ENCODE results near the gene XPO1. TPM values are rescaled to one million over a fixed set of nuclear protein-coding genes. Genes with fewer than 3 reads are reported as not detected.
"Not testable (repeated sequence)": the region's sequence is repeated elsewhere in the genome, so short reads cannot be mapped to it uniquely, and the experiment has no call there.

Gene XPO1
- total RNA-seq, 1 donor from 2014 or later = 47.9 TPM

DNA sequence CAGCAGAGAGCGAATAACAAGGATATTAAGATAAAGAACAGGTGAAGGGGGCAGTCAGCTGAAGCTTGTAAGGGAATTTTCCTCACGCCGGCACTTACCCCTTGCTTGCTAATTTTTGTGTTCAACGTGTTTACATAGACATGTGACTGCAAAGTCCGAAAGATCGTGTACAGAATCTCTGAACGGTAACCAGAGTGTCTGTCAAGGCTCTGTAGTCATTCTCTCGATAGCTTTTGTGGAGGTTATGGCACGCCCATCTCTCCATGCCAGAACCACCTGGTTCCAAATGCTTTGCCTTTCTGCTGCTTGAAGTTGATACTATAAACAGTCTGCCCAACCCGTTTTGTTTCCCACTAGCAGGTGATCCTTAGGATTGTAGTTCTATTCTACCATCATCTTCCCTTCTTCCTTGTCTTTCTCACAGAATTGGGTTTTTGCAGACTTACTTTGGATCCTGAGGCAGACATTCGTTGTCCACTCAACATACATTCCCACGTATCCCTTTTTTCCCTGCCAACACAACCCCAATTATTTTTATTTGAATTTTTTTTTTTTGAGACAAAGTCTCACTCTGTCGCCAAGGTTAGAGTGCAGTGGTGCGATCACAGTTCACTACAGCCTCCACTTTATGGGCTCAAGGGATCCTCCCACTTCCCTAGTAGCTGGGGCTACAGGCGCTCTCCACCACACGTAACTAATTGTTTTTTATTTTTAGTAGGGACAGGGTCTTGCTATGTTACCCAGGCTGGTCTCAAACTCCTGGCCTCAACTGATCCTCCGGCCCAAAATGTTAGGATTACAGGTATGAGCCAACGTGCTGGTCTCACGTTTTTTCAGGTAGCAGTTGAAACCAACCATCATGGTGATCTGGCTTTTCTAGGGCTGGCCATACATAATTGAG, 66.0 kb downstream of the XPO1 start:
- peak overlapping the region; percentile 89 to 96 for H3K4me3 ChIP-seq
- peaks cover 0 to 4% of the 10 kb centered on the region in 2 donors for H3K36me3 ChIP-seq
- no peak for DNase-seq (ENCODE audit: low spot score in 2 of 2)
- peak overlapping the region; percentile 98 to 99 for H3K27ac ChIP-seq
- TF ChIP-seq, protein P1, sequence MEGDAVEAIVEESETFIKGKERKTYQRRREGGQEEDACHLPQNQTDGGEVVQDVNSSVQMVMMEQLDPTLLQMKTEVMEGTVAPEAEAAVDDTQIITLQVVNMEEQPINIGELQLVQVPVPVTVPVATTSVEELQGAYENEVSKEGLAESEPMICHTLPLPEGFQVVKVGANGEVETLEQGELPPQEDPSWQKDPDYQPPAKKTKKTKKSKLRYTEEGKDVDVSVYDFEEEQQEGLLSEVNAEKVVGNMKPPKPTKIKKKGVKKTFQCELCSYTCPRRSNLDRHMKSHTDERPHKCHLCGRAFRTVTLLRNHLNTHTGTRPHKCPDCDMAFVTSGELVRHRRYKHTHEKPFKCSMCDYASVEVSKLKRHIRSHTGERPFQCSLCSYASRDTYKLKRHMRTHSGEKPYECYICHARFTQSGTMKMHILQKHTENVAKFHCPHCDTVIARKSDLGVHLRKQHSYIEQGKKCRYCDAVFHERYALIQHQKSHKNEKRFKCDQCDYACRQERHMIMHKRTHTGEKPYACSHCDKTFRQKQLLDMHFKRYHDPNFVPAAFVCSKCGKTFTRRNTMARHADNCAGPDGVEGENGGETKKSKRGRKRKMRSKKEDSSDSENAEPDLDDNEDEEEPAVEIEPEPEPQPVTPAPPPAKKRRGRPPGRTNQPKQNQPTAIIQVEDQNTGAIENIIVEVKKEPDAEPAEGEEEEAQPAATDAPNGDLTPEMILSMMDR (IDR thresholded peaks at IDR 0.05) = peak in 1 of 3 experiments; percentile 7
- no peaks in the 10 kb centered on the region for H3K9me3 ChIP-seq
- peaks cover 0 to 9% of the 10 kb centered on the region in 2 donors for H3K4me1 ChIP-seq
- intact Hi-C loops (cut with DNase I) = loop anchor here (1.0 to 10.0 kb wide), 8 partner anchors 66 to 587 kb away; partner anchors contain the start of genes CCT4, FAM161A, REL and SANBR
- H3K27me3 ChIP-seq = no peaks in the 10 kb centered on the region

DNA sequence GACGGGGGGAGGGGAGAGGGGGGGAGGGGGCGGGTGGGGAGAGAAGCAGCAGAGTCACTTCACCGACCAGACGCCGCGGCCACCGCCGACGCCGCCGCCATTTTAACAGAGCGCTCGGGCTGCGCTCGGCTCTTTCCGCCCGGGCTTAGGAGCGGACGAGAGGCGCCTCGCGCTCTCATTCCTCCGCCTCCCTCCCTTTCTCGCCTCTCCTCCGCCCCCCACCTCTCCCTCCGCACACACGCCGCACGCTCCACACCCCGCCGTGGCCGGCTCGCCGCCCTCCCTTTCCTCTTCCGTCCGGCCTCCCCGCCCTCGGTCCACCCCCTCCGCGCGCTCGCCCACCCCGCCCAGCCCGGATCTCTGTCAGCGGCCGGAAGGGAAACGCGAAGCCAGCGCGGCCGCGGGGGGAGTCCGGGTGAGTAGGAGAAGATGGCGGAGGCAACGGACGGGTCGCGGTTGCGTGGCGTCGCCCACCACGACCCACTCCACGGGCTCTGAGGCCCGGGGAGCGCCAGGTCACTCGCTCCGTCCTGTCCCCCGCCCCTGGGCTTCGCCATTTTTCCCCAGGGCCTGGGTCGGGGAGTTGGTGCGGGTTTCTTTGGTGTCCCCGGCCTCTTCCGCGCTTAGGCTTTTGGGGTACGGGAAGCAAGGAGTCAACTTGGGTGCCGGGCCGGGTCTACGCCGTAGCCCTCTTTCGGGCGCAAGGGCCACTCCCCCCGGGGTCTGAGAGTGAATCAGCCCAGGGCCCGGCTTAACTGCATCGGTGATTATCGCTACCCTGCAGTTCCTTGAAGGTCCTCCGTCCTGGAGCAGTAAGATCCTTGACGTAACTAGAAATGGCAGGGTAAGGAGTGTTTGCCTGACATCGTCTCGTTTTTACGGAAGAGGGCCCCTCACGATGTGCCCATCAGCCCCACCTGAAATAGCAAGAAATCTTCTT, 66.9 kb downstream of the XPO1 start, which contains the start of gene USP34:
Gene USP34, minus strand, starts transcription at position 123 of the 940 bp plus-strand sequence. CDS start 395 bp downstream, outside the sequence.
- intact Hi-C loops (cut with DNase I) = loop anchor here (1.0 to 10.0 kb wide), 8 partner anchors 67 to 586 kb away; partner anchors contain the start of genes CCT4, FAM161A, REL and SANBR
- H3K27me3 ChIP-seq = no peaks in the 10 kb centered on the region
- H3K36me3 ChIP-seq = peaks cover 0 to 3% of the 10 kb centered on the region in 2 donors
- H3K9me3 ChIP-seq = no peaks in the 10 kb centered on the region
- peak within 1 kb of the TSS; percentile 89 to 96 for H3K4me3 ChIP-seq
- H3K4me1 ChIP-seq = peaks cover 0 to 9% of the 10 kb centered on the region in 2 donors
- TF ChIP-seq, protein P1 (IDR thresholded peaks at IDR 0.05) = peak in 1 of 3 experiments; percentile 9
- peak within 1 kb of the TSS; percentile 98 to 99 for H3K27ac ChIP-seq
- DNase-seq (ENCODE audit: low spot score in 2 of 2) = peak; percentile 65 to 96

DNA sequence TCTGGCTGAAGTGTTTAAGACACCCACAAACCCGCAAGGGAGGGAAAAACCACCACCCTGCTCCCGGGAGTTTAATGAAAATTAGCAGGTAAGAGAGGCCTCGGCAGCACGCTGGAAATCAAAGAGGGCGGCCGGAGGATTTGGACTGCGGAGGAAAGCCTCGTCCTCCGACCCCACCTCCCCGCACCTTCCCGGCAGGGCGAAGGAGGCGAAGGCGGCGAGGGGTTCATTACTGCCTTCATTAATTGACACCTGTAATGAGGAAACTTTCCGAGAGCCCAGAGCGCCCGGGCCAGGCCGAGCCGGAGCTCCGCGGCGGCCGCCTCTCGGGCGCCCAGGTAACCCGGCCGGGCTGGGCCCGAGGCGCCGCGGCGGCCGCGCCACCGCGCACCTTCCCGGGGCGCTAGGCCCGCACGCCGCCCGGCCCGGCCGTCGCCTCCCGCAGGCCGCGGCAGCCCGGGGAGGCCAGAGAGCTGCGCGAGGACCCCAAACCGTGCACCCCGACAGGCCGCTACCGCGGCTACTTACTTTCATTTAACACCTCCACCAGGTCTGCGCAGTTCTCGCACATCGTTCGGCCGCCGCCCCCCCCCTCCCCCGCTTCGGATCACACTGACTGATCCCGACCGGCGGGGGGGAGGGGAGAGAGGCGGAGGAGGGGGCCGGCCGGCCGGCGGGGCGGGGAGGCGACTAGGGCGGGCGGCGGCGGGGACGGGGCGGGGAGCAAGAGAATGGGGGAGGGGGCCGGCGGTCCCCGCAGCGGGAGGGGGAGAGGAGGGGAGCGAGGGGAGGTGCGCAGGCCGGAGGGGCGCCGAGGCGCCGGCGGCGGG, 67.8 kb downstream of the XPO1 start:
- H3K4me1 ChIP-seq = peaks cover 0 to 9% of the 10 kb centered on the region in 2 donors
- TF ChIP-seq, protein P1 (IDR thresholded peaks at IDR 0.05) = peak in 1 of 3 experiments; percentile 6
- H3K4me3 ChIP-seq = peak overlapping the region; percentile 89 to 96
- peak; percentile 50 to 92 for DNase-seq (ENCODE audit: low spot score in 2 of 2)
- no peaks in the 10 kb centered on the region for H3K27me3 ChIP-seq
- intact Hi-C loops (cut with DNase I) = loop anchor here (2.0 to 10.0 kb wide), 7 partner anchors 227 to 586 kb away; partner anchors contain the start of genes CCT4, FAM161A, REL and SANBR
- H3K27ac ChIP-seq = peak overlapping the region; percentile 98 to 99
- peaks cover 0 to 3% of the 10 kb centered on the region in 2 donors for H3K36me3 ChIP-seq
- no peaks in the 10 kb centered on the region for H3K9me3 ChIP-seq

DNA sequence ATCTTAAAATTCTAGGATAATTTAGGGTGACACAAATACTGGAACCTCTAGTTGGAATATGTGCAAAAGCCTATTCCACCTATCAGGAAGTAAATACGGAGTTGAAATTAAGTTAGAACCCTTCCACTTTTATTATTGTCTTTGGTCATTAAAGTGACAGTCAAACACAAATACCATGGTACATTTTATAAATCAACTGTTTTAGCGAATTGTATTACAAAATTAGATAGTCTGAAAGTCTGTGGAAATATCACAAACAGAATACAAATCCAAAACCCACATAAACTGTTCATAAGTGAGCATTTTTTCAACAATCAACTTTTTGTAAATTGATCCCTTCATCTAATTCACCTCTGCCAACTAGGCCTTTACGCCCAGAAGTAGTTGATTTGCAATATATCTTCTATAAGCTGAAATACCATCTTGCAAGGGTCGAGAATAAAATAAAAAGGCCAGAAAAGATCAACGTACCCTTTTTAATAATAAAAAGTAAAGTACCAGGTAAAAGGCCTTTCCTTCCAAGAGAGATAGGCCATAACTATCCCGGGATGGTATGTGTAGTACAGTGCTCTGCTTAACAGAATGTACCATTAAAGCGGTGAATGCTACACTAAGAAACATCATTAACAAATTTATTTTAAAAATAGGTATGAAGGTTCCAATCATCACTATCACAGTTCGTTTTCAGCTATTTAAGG, 68.6 kb downstream of the XPO1 start:
- TF ChIP-seq, protein P1 (IDR thresholded peaks at IDR 0.05) = no peak
- no peak for DNase-seq (ENCODE audit: low spot score in 2 of 2)
- Histone ChIP-seq H3K36me3 (peaks cover 0 to 3% of the 10 kb centered on the region in 2 donors), H3K27me3 (no peaks in the 10 kb centered on the region), H3K4me3 (peak overlapping the region; percentile 89 to 96), H3K27ac (peak overlapping the region; percentile 98 to 99), H3K4me1 (peaks cover 0 to 9% of the 10 kb centered on the region in 2 donors), H3K9me3 (no peaks in the 10 kb centered on the region)
- intact Hi-C loops (cut with DNase I) = loop anchor here (2.0 to 10.0 kb wide), 7 partner anchors 228 to 585 kb away; partner anchors contain the start of genes CCT4, FAM161A, REL and SANBR

DNA sequence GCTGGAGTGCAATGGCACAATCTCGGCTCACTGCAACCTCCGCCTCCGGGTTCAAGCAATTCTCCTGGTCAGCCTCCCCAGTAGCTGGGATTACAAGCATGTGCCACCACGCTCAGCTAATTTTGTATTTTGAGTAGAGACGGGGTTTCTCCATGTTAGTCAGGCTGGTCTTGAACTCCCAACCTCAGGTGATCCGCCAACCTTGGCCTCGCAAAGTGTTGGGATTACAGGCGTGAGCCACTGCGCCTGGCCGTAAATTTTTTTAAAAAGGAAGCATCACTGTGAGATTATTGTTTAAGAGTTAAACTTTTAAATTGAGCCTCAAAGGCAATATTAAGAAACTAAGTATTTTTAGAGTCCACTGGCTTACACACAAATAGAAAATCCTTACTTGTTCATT, 69.9 kb downstream of the XPO1 start:
- H3K9me3 ChIP-seq; H3K27ac ChIP-seq; intact Hi-C loops (cut with DNase I); H3K36me3 ChIP-seq; DNase-seq (ENCODE audit: low spot score in 2 of 2); H3K4me1 ChIP-seq; H3K27me3 ChIP-seq; H3K4me3 ChIP-seq: not testable (repeated sequence)
